ENCODE data around the gene SLC37A1. TPM values are rescaled to one million over a fixed set of nuclear protein-coding genes. Genes with fewer than 3 reads are reported as not detected.

Gene SLC37A1
- total RNA-seq, 1 donor from 2014 or later = 60.2 TPM

GRCh38 chr21:42616446-42616845 lies 102.8 kb downstream of the SLC37A1 start:
- no peak for TF ChIP-seq CTCF (IDR thresholded peaks at IDR 0.05; ENCODE audit: unreplicated experiment)
- Mint-ChIP-seq H3K27ac (no peak overlapping the region), H3K4me1 (ENCODE audit: low read depth) (peaks cover 3% of the 10 kb centered on the region), H3K27me3 (peaks cover 22% of the 10 kb centered on the region), H3K9me3 (ENCODE audit: low read depth) (peaks cover 3% of the 10 kb centered on the region), H3K4me3 (ENCODE audit: low read depth) (no peak overlapping the region), H3K36me3 (ENCODE audit: insufficient read depth) (no peaks in the 10 kb centered on the region)
- DNase-seq (ENCODE audit: low spot score, unreplicated experiment) = no peak

- Mint-ChIP-seq H3K36me3 (ENCODE audit: insufficient read depth) (no peaks in the 10 kb centered on the region), H3K4me1 (ENCODE audit: low read depth) (peaks cover 4% of the 10 kb centered on the region), H3K9me3 (ENCODE audit: low read depth) (peaks cover 3% of the 10 kb centered on the region), H3K27me3 (peaks cover 22% of the 10 kb centered on the region), H3K4me3 (ENCODE audit: low read depth) (no peak overlapping the region), H3K27ac (no peak overlapping the region)
- no peak for DNase-seq (ENCODE audit: low spot score, unreplicated experiment)
- TF ChIP-seq CTCF (IDR thresholded peaks at IDR 0.05; ENCODE audit: unreplicated experiment) = no peak
Measured at GRCh38 chr21:42616941-42617340, 103.3 kb downstream of the SLC37A1 start.

GRCh38 chr21:42617486-42617885 lies 103.8 kb downstream of the SLC37A1 start:
- Mint-ChIP-seq H3K27ac (no peak overlapping the region), H3K36me3 (ENCODE audit: insufficient read depth) (no peaks in the 10 kb centered on the region), H3K27me3 (peaks cover 22% of the 10 kb centered on the region), H3K4me1 (ENCODE audit: low read depth) (peaks cover 4% of the 10 kb centered on the region), H3K9me3 (ENCODE audit: low read depth) (peaks cover under 1% of the 10 kb centered on the region), H3K4me3 (ENCODE audit: low read depth) (no peak overlapping the region)
- no peak for DNase-seq (ENCODE audit: low spot score, unreplicated experiment)
- no peak for TF ChIP-seq CTCF (IDR thresholded peaks at IDR 0.05; ENCODE audit: unreplicated experiment)

GRCh38 chr21:42618707-42619102 lies 105.1 kb downstream of the SLC37A1 start:
- no peak for TF ChIP-seq CTCF (IDR thresholded peaks at IDR 0.05; ENCODE audit: unreplicated experiment)
- H3K4me3 Mint-ChIP-seq (ENCODE audit: low read depth) = no peak overlapping the region
- no peaks in the 10 kb centered on the region for H3K36me3 Mint-ChIP-seq (ENCODE audit: insufficient read depth)
- no peaks in the 10 kb centered on the region for H3K9me3 Mint-ChIP-seq (ENCODE audit: low read depth)
- no peak for DNase-seq (ENCODE audit: low spot score, unreplicated experiment)
- H3K4me1 Mint-ChIP-seq (ENCODE audit: low read depth) = peaks cover 14% of the 10 kb centered on the region
- peaks cover 16% of the 10 kb centered on the region for H3K27me3 Mint-ChIP-seq
- no peak overlapping the region for H3K27ac Mint-ChIP-seq

GRCh38 chr21:42619166-42619565 lies 105.5 kb downstream of the SLC37A1 start:
- H3K4me1 Mint-ChIP-seq (ENCODE audit: low read depth) = peaks cover 18% of the 10 kb centered on the region
- H3K27ac Mint-ChIP-seq = no peak overlapping the region
- H3K36me3 Mint-ChIP-seq (ENCODE audit: insufficient read depth) = no peaks in the 10 kb centered on the region
- peaks cover 15% of the 10 kb centered on the region for H3K27me3 Mint-ChIP-seq
- H3K9me3 Mint-ChIP-seq (ENCODE audit: low read depth) = no peaks in the 10 kb centered on the region
- no peak for DNase-seq (ENCODE audit: low spot score, unreplicated experiment)
- no peak overlapping the region for H3K4me3 Mint-ChIP-seq (ENCODE audit: low read depth)
- TF ChIP-seq CTCF (IDR thresholded peaks at IDR 0.05; ENCODE audit: unreplicated experiment) = no peak
